ENCODE data around the gene CFAP298. TPM values are rescaled to one million over a fixed set of nuclear protein-coding genes. Genes with fewer than 3 reads are reported as not detected.

CFAP298 gene, protein sequence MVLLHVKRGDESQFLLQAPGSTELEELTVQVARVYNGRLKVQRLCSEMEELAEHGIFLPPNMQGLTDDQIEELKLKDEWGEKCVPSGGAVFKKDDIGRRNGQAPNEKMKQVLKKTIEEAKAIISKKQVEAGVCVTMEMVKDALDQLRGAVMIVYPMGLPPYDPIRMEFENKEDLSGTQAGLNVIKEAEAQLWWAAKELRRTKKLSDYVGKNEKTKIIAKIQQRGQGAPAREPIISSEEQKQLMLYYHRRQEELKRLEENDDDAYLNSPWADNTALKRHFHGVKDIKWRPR
- 10 to 100 TPM; 30.6 to 32.5 TPM for total RNA-seq

DNA sequence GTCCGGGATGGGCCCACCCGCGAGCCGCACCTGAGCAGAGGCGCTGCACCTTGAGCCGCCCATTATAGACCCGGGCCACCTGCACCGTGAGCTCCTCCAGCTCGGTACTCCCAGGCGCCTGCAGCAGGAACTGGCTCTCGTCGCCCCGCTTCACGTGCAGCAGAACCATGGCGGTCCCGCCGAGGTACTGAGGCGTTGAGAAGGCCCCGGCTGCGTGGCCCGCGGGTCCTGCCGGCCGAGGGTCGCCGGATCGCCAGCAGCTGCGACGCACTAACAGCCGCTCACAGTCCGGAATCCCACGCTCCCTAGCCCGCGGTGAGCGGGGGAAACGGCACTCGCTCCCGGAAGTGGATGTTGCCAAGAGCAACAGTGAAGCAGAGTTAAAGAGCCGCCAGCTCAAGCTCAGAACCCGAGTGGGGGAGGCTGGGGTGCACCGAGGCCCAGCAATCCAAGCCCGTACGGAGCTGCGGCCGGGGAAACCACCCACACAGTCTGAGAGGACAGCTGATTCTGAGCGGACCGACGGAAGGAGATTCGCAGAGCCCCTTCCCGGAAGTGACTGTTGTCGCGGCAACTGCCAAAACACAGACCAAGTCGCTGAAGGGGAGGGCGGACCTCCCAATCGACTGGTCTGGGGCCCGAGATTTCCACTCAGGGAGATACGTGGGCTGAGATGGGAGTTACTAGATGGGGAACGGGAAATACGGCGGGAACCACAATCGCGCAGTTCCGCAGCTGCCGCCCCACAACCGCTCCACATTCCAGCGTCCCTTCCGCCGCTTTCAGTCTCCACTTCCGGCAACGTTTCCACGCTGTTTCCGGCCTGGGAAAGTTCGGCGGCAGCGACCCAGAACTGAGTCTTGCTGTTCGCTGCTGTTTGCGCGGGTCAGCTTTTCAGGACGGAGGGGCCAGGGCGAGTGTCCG, at the start of gene CFAP298:
CFAP298 (minus strand) TSS at position 303 of the 924 bp plus-strand sequence; CDS start at position 169, 134 bp downstream.

GRCh38 chr21:32585042-32585710, 27.0 kb downstream of the CFAP298 start, which contains the start of gene TCP10L:
Gene TCP10L, minus strand, starts transcription at chr21:32585523. Its CDS starts 1,219 bp downstream, at chr21:32584304.

Other genes starting within 250 kb of the CFAP298 start
- gene URB1, start 219.4 kb downstream of the CFAP298 start, total RNA-seq: 10 to 100 TPM; 14.2 to 14.4 TPM
- gene EVA1C, start 199.7 kb downstream of the CFAP298 start, total RNA-seq: 1 to 10 TPM; 2.5 to 3.1 TPM
- gene TCP10L, start 26.9 kb downstream of the CFAP298 start, total RNA-seq: under 1 TPM; 0.38 to 0.55 TPM
- 10 to 100 TPM; 16.2 to 17.6 TPM for gene SYNJ1, start 115.6 kb upstream of the CFAP298 start, total RNA-seq
- gene PAXBP1, start 159.4 kb upstream of the CFAP298 start, total RNA-seq: 10 to 100 TPM; 46.4 to 47.5 TPM